Left ventricle myocardium superior (tissue), 1 donor: ENCODE data around the gene TPM1. TPM values are rescaled to one million over a fixed set of nuclear protein-coding genes. Genes with fewer than 3 reads are reported as not detected.
"Not testable (repeated sequence)": the region's sequence is repeated elsewhere in the genome, so short reads cannot be mapped to it uniquely, and the experiment has no call there.

ENCODE experiments used
- ATAC-seq: fragments of 200-7000 bp; cut with Tn5 transposase; one replicate; pipeline ENCODE4 v1.9.1; 2020; ENCODE audit warnings: mild to moderate bottlenecking, moderate library complexity
- DNase-seq: peaks from one replicate; pipeline ENCODE4 v3.0.0-alpha.2; 2020
- intact Hi-C: fragments of 100-400 bp; cut with micrococcal nuclease; formaldehyde crosslinking; loops from one replicate; pipeline ENCODE4 v1.11.0; 2022
- long read RNA-seq: library from polyadenylated mRNA; unstranded; transcript quantifications from one replicate; pipeline ENCODE4 v2.0.0, GENCODE V29; 2021
- total RNA-seq: library from RNA; stranded (reverse); fragmentation: NEBNext Ultra II Directional; extraction: Animal tissue kit (Norgen Biotek cat#: 25700); gene quantifications from one replicate; pipeline ENCODE4 v1.2.1, GENCODE V29; 2021
- donor health status: DM: no; HTN: yes; CAD: no; lungs with severe emphysema.

TPM1 gene
- total RNA-seq: 14,056 TPM
- long read RNA-seq, transcript TPM1-207 (10 exons, 1,049 nt): major isoform, 17,171 of 20,157 reads
- long read RNA-seq, transcript TPM1-230 (10 exons, 1,100 nt): minor isoform, 456 of 20,157 reads
- long read RNA-seq, transcript TPM1-233 (2 exons, 3,957 nt): minor isoform, 106 of 20,157 reads
- long read RNA-seq, transcript TPM1-222 (2 exons, 537 nt): minor isoform, 176 of 20,157 reads
- long read RNA-seq, partial matches to known transcripts: 1,685 of 20,157 reads
- long read RNA-seq, other reads (novel, unspliced or antisense): 485 of 20,157 reads

DNA sequence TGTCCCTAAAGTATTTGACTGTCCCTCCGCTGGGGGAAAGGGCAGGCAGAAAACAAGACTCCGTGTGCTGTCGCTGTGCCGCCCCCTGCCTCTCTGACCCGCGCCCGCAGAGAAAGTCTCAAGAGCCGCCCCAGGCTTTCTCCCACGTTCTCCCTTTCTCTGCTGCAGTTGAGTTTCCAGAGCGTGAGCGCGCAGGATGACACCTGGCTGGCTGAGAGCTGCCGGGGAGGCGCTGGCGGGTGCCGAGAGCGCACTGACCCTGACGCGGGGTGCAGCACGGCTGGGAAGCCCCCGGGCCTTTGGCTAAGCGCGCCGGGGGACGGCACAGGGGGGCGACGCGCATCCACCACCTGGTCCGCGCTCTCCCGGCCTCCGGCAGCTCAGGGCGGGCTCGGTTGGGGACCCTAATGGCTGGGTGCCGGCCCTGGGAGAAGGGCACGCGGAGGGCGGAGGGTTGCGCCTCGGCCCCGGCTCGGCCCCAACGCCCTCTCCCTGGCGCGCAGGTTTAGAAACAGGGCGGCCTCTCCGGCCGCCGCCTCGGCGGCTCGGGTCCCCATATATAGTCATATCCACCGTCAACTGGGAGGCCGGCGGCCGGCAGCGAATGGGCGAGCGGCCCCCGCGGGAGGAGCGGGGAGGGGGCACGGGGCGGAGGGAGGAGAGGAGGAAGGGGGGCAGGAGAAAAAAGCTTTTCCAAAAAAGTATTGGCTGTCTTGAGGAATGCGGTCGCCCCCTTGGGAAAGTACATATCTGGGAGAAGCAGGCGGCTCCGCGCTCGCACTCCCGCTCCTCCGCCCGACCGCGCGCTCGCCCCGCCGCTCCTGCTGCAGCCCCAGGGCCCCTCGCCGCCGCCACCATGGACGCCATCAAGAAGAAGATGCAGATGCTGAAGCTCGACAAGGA is at the start of gene TPM1:
TPM1 (plus strand) TSS at position 774 of the 903 bp plus-strand sequence; CDS start at position 857, 83 bp downstream.
- DNase-seq: peak; percentile 93
- intact Hi-C loops: loop anchor here (10.0 kb wide), 1 partner anchor 197 kb away; no protein-coding TSS in a partner anchor
- ATAC-seq: peak; percentile 82

GRCh38 chr15:62993066-62993465 is 49.5 kb upstream of the TPM1 start:
- DNase-seq (no peak), ATAC-seq (no peak)
- intact Hi-C loops: no loop called here

GRCh38 chr15:62993632-62994031 is 48.9 kb upstream of the TPM1 start:
- ATAC-seq, DNase-seq, intact Hi-C loops: not testable (repeated sequence)

GRCh38 chr15:62994439-62994838 is 48.1 kb upstream of the TPM1 start:
- ATAC-seq (no peak), DNase-seq (no peak)
- intact Hi-C loops: no loop called here

DNA sequence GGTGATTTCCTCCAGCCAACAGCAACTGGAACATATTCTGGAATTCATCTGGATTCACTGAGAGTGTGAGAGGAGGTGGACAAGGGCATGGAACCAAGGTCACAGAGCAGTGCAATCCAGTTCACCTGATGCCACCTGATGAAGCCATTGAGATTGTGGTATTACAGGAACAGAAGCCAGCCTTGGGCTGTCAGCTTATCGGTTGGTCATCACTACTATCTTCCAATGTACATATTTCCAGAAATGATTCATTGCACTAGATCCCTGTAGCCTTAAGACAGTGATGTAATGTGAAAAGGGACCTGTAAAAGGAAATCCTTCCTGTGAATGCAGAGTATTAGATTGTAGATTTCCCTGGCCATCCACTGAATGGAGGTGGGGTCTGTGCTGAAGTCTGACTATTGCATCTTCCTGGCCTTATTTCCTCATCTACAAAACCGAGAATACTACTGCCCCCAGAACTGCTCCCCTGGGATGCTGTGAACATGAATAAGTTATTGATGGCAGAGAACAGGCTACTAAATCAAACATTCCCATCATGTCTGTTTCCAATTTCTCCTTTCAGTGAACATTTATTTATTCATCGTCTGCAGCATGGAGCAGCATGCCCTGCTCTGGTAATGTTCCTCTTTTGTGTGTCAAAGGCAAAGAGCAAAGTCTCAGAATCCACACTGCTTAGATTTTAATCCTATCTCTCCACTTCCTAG is 47.4 kb upstream of the TPM1 start:
- intact Hi-C loops: no loop called here
- no peak for DNase-seq
- ATAC-seq: no peak

DNA sequence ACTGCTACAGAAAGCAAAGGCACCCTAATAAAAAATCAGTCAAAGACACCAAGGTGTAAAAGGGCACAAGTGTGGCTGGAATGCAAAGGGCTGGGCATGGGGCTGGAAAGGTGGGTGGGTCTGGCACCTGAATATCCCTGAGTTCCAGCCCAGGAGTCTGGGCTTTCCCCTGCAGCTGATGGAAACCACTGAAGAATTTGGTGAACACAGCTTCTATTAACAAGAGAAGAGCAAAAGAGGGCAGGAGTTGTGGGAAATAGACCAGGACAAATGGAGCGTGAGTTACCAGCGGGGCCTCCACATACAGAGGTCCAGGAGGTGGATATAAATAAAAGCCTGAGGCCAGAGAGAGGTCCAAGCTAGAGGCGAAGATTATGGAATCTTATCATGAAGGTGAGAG is 45.1 kb upstream of the TPM1 start:
- intact Hi-C loops: no loop called here
- DNase-seq (no peak), ATAC-seq (no peak)

DNA sequence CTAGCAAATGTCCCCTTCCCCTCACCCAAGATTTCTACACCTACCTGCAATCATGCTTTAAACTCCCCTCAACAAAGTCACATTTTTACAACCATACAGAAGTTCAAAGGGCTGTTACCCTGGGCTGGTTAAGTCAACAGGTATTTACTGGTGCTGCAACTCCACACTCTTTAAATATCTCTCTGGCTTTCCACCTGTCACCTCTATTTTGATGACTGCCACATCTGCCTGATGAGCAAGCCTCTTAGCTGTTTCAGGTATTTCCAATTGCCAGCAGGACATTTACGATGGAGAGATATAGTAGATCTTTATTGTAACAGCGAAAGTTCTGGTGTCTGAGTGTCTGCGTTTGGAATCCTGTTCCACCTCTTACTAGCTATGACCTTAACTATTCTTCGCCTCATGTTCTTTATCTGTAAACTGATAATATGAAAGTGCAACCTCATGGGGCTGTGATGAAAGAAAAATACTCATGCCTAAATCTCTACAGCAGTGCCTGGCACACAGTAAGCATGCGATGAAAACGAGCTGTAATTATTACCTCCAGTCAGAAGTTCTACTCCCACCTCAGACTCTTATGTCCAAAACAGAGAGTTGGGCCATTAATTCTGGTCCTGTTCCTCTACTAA is 44.2 kb upstream of the TPM1 start:
- DNase-seq: no peak
- intact Hi-C loops: no loop called here
- peak; percentile 48 for ATAC-seq

GRCh38 chr15:62999178-62999577 is 43.4 kb upstream of the TPM1 start:
- no peak for DNase-seq
- intact Hi-C loops: no loop called here
- no peak for ATAC-seq

DNA sequence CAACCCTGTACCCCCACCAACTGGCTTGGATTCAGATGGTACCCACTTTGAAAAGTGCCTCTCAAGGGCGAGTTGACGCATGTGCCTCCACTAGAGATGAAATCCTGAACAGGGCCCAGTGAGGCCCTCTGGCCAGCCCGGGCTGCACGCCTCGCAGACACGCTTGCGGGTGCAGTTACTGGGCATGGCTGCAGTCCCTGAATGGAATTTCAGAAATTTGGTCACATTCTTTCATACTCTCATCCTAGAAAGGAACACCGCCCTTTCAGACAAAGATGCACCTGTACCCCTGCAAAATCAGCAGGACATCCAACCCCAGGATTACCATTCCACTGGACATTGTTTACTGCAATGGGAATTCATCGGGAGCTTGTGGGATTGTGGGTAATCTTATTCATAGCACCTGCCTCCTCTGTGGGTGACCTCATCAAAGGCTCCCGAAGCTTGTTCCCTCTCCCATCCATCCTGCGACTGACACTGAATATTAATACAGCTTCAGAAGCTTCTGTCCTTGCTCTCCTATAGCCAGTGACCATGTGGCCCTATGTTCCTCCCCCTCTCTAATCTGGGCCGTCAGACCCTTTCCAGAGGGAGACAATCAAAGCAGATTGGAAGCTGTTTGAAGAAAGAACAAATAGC is 42.5 kb upstream of the TPM1 start:
- intact Hi-C loops: no loop called here
- DNase-seq: peak; percentile 48
- peak; percentile 69 for ATAC-seq

DNA sequence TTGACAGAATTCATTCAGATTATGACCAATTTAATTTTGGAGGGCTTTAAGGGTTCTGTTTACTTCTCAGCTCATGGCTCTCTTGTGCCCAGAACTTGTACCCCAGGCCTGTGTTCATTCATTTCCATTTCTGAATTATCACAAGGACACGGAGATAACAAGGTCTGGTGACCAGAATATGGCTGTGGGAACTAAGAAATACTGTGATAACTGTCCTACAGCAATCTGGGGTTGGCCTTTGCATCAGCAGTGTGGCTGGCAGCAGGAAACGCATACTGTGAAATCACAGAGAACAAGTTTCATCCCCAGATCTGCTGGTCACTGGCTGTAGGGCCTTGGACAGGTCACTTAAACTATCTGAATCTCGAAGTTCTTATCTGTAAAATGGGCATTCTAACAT is 41.8 kb upstream of the TPM1 start:
- DNase-seq (peak; percentile 44), ATAC-seq (peak; percentile 86)
- intact Hi-C loops: no loop called here

DNA sequence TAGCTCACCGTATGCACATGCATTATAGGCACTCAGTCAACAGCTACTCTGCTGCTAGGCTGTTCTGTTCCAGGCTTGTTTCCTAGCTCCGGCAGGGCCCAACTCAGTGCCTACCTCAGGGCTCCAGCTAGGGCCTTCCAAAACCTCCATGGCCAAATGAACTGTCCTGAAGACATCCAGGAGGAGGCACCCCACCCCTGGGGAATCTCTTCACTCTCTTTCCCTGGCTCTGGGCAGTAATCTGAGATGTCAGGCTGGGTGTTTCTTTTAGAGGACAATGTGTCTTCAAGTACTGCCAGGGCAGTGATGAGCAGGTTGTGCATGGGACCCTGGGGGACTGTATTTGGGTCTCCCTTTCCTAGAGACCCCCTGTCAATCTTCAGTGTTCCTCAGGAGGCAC is 38.3 kb upstream of the TPM1 start:
- no peak for ATAC-seq
- no peak for DNase-seq
- intact Hi-C loops: no loop called here

DNA sequence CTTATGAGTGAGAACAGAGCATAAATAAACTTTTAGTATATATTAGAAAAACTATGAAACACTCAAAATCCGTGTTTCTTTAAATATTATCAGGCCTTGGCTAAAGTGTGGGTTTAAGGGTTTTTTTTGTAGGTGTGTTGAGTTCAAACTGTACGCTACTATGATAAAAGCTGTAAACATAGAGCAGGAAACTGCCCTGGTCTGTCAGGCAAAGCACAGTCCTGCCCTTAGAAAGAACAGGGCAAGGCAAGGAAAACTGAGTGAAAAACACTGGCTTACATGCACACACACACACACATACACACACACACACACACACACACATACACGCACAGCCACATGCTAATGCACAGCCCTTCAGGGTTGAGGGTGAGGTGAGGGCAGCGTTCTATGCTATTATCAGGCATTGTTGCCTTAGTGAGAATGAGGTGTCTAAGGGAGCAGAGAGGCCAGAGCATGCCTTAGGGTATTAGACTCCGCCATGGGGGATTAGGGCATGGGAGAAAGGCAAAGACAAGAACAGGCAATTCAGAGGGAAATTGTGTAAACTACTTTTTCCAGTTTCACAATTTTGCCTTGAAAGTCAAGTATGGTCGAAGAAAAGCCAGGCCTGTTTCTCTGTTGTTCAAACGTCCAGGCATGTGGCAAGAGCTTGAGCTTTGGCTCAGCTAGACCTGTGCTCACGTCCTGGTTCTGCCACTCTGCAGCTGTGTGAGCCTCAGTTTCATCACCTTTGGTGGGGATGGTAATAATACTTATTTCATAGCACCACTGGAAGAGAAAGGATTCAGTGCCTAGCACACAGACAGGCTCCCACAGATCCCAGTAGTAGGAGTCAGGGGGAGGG is 36.3 kb upstream of the TPM1 start:
- peak; percentile 68 for ATAC-seq
- DNase-seq: no peak
- intact Hi-C loops: no loop called here

GRCh38 chr15:63008333-63009049 is 34.1 kb upstream of the TPM1 start:
- intact Hi-C loops: no loop called here
- ATAC-seq: no peak
- no peak for DNase-seq

GRCh38 chr15:63010386-63010785 is 32.2 kb upstream of the TPM1 start:
- DNase-seq (no peak), ATAC-seq (no peak)
- intact Hi-C loops: no loop called here

- intact Hi-C loops: no loop called here
- no peak for ATAC-seq
- DNase-seq: no peak
Observed at GRCh38 chr15:63010920-63011693, 31.4 kb upstream of the TPM1 start.

- no peak for ATAC-seq
- intact Hi-C loops: no loop called here
- no peak for DNase-seq
Observed at GRCh38 chr15:63012444-63012843, 30.1 kb upstream of the TPM1 start.
